Gastrocnemius medialis (tissue), 4 donors: Measurements from ENCODE around the gene LCNL1. TPM values are rescaled to one million over a fixed set of nuclear protein-coding genes. Genes with fewer than 3 reads are reported as not detected.

ENCODE experiments used
- ATAC-seq, 2 donors: fragments of 150-250 bp; one replicate each; pipeline ENCODE4 v1.9.1; 2016
- DNase-seq, 2 donors: peaks; one replicate each; pipeline ENCODE4 v3.0.0-alpha.2; 2019
- H3K27ac ChIP-seq, 4 donors: fragments of 200-600 bp; sonication (generic); 1 replicate in 1 of 4; 2 replicates in 3 of 4; pipeline ENCODE4 v1.5.1; 2016 to 2018; ENCODE audit warnings: mild to moderate bottlenecking in 2 of 4, moderate library complexity in 1 of 4
- H3K27me3 ChIP-seq, 3 donors: fragments of 200-600 bp; sonication (generic) in 2 of 3; 1 replicate in 1 of 3; 2 replicates in 2 of 3; pipeline versions ENCODE4 v1.5.1 to v1.6.0; 2016 to 2019; ENCODE audit warnings: mild to moderate bottlenecking in 1 of 3, moderate library complexity in 1 of 3
- H3K36me3 ChIP-seq, 2 donors: fragments of 200-600 bp; sonication (generic) in 1 of 2; one replicate each; pipeline ENCODE4 v1.5.1; 2017 to 2018
- H3K4me1 ChIP-seq, 2 donors: fragments of 200-600 bp; sonication (generic) in 1 of 2; one replicate each; pipeline ENCODE4 v1.5.1; 2016 to 2017; ENCODE audit warnings: mild to moderate bottlenecking in 2 of 2
- H3K4me3 ChIP-seq, 4 donors: fragments of 200-600 bp; sonication (generic) in 3 of 4; 1 replicate in 1 of 4; 2 replicates in 3 of 4; pipeline ENCODE4 v1.5.1; 2016 to 2019; ENCODE audit warnings: mild to moderate bottlenecking in 2 of 4
- H3K9me3 ChIP-seq, 3 donors: fragments of 200-600 bp; sonication (generic) in 2 of 3; 1 replicate in 1 of 3; 2 replicates in 2 of 3; pipeline ENCODE4 v1.5.1; 2016 to 2019
- CTCF ChIP-seq, 5 experiments: fragments of 450-650 bp in 3 of 5; fragments of 200-600 bp in 2 of 5; sonication (generic) in 2 of 5; IDR thresholded peaks in 4 of 5; conservative IDR thresholded peaks in 1 of 5; 1 replicate in 4 of 5; 2 replicates in 1 of 5; pipeline ENCODE4 v1.5.1; 2016 to 2019; ENCODE audit warnings: antibody characterized with exemption in 5 of 5, mild to moderate bottlenecking in 3 of 5, moderate library complexity in 3 of 5
- POLR2A ChIP-seq, 2 donors: fragments of 450-650 bp; IDR thresholded peaks; one replicate each; pipeline ENCODE4 v1.6.1; 2017; ENCODE audit warnings: antibody characterized with exemption in 2 of 2, mild to moderate bottlenecking in 2 of 2, moderate library complexity in 2 of 2
- in situ Hi-C, 4 donors: fragments of 200-750 bp; cut with MboI; loops; one replicate each; pipeline versions ENCODE4 v1.15.0 to v1.8.0; 2017; ENCODE audit warnings: low sequenced_read_pairs in 4 of 4
- intact Hi-C: fragments of 100-400 bp; cut with DNase I; formaldehyde crosslinking; loops from one replicate; pipeline ENCODE4 v1.15.1; 2023; ENCODE audit warnings: low total_unique reads
- total RNA-seq, 4 donors: library from RNA; depleted of rRNA; stranded (reverse); fragments of >200 nt; gene quantifications; one replicate each; pipeline versions ENCODE4 v1.1.0 to v1.2.3, GENCODE V29; 2016

The LCNL1 gene
- total RNA-seq, 4 donors from 2014 or later = 0.10 TPM; not detected in 3

DNA sequence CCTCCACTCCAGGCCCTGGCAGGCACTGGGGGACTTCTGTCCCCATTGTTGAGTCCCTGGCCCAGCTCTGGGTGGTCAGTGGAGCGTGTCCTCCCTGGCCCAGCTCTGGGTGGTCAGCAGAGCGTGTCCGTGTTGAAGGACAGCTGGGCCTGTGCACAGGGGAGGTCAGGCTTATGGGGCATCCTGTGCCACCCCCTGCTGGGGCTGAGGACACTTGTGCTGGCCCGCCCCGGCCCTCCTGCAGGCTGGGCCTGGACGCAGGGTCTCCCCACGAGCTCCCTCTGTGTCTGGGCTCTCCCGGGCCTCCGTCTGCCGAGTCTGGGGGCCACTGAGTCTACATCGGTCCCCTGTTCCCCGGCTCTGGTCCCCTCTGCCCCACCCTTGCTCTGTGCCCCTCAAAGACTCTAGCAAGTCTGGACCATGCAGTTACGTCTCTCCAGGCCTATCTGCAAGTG is 25.1 kb downstream of the LCNL1 start:
- no peaks in the 10 kb centered on the region for H3K4me1 ChIP-seq
- no peaks in the 10 kb centered on the region for H3K9me3 ChIP-seq
- ATAC-seq = no peak
- no peak overlapping the region for H3K4me3 ChIP-seq
- no peaks in the 10 kb centered on the region for H3K27me3 ChIP-seq
- in situ Hi-C loops = no loop called here
- H3K36me3 ChIP-seq = peaks cover 0 to 21% of the 10 kb centered on the region in 2 donors
- intact Hi-C loops = no loop called here
- no peak for TF ChIP-seq POLR2A (IDR thresholded peaks at IDR 0.05)
- no peak for TF ChIP-seq CTCF (IDR thresholded peaks at IDR 0.05 in 4 of 5, conservative IDR thresholded peaks at IDR 0.05 in 1 of 5)
- no peak overlapping the region for H3K27ac ChIP-seq
- DNase-seq = no peak

DNA sequence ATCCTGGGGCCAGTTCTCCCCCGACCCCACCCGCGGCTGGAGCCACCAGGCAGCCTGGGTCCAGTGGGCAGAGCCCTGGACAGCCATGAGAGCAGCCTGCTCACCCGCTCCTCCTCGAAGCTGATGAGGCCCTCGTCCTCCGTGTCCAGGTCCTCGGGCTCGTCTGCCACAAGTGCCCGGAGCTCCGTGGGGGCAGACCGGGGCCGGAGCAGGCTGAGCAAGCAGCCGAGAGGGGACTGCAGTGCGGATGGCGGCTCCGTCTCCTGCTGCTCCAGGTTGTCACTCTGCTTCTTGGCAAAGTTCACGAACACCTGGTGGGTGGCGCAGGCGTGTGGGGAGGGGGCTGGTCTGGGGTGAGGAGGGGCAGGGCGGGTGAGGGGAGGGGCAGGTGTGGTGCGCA is 25.5 kb downstream of the LCNL1 start:
- Histone ChIP-seq H3K4me1 (no peaks in the 10 kb centered on the region), H3K27me3 (no peaks in the 10 kb centered on the region), H3K4me3 (no peak overlapping the region), H3K36me3 (peaks cover 0 to 23% of the 10 kb centered on the region in 2 donors), H3K9me3 (no peaks in the 10 kb centered on the region), H3K27ac (no peak overlapping the region)
- ATAC-seq (no peak), DNase-seq (no peak)
- TF ChIP-seq POLR2A (IDR thresholded peaks at IDR 0.05) (no peak), CTCF (IDR thresholded peaks at IDR 0.05 in 4 of 5, conservative IDR thresholded peaks at IDR 0.05 in 1 of 5) (no peak)
- intact Hi-C loops = no loop called here
- in situ Hi-C loops = no loop called here

GRCh38 chr9:137009217-137009616 is 26.4 kb downstream of the LCNL1 start:
- Histone ChIP-seq H3K4me3 (no peak overlapping the region), H3K4me1 (no peaks in the 10 kb centered on the region), H3K9me3 (no peaks in the 10 kb centered on the region), H3K27ac (no peak overlapping the region), H3K27me3 (no peaks in the 10 kb centered on the region), H3K36me3 (peaks cover 0 to 30% of the 10 kb centered on the region in 2 donors)
- in situ Hi-C loops (no loop called here), intact Hi-C loops (no loop called here)
- no peak for TF ChIP-seq POLR2A (IDR thresholded peaks at IDR 0.05)
- no peak for TF ChIP-seq CTCF (IDR thresholded peaks at IDR 0.05 in 4 of 5, conservative IDR thresholded peaks at IDR 0.05 in 1 of 5)
- DNase-seq (no peak), ATAC-seq (no peak)

DNA sequence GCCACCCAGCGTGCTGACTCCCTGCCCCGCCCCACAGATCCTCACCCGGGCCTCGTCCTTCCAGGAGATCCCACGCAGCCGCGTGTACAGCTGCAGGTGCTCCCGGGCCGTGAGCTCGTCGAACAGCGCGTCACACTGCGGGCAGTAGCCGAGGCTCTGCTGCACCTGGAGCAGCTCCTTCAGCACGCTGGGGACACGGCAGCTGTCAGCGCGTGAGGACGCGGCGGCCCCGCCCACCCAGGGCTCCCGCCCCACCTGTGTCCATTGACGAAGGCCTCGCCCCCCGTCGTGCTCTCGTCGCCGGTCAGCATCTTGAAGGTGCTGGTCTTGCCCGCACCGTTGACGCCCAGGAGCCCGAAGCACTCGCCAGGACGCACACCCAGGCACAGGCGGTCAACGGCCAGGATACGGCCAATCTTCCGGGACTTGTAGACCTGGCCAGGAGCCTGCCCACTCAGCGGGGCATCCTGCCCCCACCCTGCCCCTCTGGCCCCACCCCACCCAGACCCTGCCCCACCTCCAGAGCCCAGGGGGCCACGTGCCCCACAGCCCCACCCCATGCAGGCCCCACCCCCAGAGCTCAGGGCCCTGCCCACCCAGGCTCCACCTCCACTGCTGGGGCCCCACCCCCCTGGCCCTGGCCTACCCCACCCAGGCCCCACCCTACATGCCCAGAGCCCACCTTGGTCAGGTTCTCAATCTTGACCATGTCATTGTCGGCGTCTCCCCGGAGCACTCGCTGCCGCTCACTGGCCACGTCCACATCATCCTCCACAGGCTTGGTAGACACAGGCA is 27.3 kb downstream of the LCNL1 start:
- in situ Hi-C loops = no loop called here
- Histone ChIP-seq H3K36me3 (peaks cover 0 to 39% of the 10 kb centered on the region in 2 donors), H3K4me3 (no peak overlapping the region), H3K27ac (no peak overlapping the region), H3K4me1 (no peaks in the 10 kb centered on the region), H3K9me3 (no peaks in the 10 kb centered on the region), H3K27me3 (no peaks in the 10 kb centered on the region)
- intact Hi-C loops = no loop called here
- no peak for TF ChIP-seq CTCF (IDR thresholded peaks at IDR 0.05 in 4 of 5, conservative IDR thresholded peaks at IDR 0.05 in 1 of 5)
- TF ChIP-seq POLR2A (IDR thresholded peaks at IDR 0.05) = no peak
- DNase-seq (no peak), ATAC-seq (no peak)
